HG03378 (cell line): Measurements from ENCODE around the gene COLEC12.

Experiments
- ATAC-seq: cut with Tn5 transposase; IDR thresholded peaks from one replicate; pipeline ENCODE4 v1.9.1; 2021; ENCODE audit warnings: mild to moderate bottlenecking, moderate library complexity; ENCODE audit not compliant: unreplicated experiment

The COLEC12 gene

GRCh38 chr18:448116-448790, 52.2 kb downstream of the COLEC12 start:
- no peak for ATAC-seq

GRCh38 chr18:446941-447560, 53.5 kb downstream of the COLEC12 start:
- ATAC-seq, result no peak

GRCh38 chr18:445055-445454, 55.4 kb downstream of the COLEC12 start:
- no peak for ATAC-seq

- ATAC-seq, result no peak
These were observed 61.9 kb downstream of the COLEC12 start for GRCh38 chr18:438571-438970.

GRCh38 chr18:435940-436339, 64.6 kb downstream of the COLEC12 start:
- no peak for ATAC-seq

- no peak for ATAC-seq
These were observed 66.1 kb downstream of the COLEC12 start for GRCh38 chr18:434410-434809.

GRCh38 chr18:433960-434359, 66.5 kb downstream of the COLEC12 start:
- ATAC-seq, result no peak

- no peak for ATAC-seq
These were observed 67.2 kb downstream of the COLEC12 start for GRCh38 chr18:433298-433697.

GRCh38 chr18:432791-433190, 67.7 kb downstream of the COLEC12 start:
- no peak for ATAC-seq

- no peak for ATAC-seq
These were observed 71.5 kb downstream of the COLEC12 start for GRCh38 chr18:429030-429429.

- ATAC-seq, result no peak
These were observed 73.5 kb downstream of the COLEC12 start for GRCh38 chr18:427005-427404.

- no peak for ATAC-seq
These were observed 75.3 kb downstream of the COLEC12 start for GRCh38 chr18:425106-425745.

GRCh38 chr18:424668-425067, 75.8 kb downstream of the COLEC12 start:
- ATAC-seq, result no peak

- no peak for ATAC-seq
These were observed 76.3 kb downstream of the COLEC12 start for GRCh38 chr18:424071-424661.

- no peak for ATAC-seq
These were observed 77.5 kb downstream of the COLEC12 start for GRCh38 chr18:422966-423365.

- no peak for ATAC-seq
These were observed 79.0 kb downstream of the COLEC12 start for GRCh38 chr18:421247-422155.

- no peak for ATAC-seq
These were observed 79.7 kb downstream of the COLEC12 start for GRCh38 chr18:420661-421246.

GRCh38 chr18:419541-420175, 80.8 kb downstream of the COLEC12 start:
- ATAC-seq, result no peak

- no peak for ATAC-seq
These were observed 83.0 kb downstream of the COLEC12 start for GRCh38 chr18:417495-417894.

GRCh38 chr18:416930-417329, 83.6 kb downstream of the COLEC12 start:
- no peak for ATAC-seq
